K562 (cell line): ENCODE measurements around the gene STUB1. TPM values are rescaled to one million over a fixed set of nuclear protein-coding genes. Genes with fewer than 3 reads are reported as not detected.
A peak's percentile ranks its signal among the peaks of the same experiment; 100 is the strongest.

Experiments
- CBX8 ChIP-seq: fragments of 200-600 bp; sonication (generic); IDR thresholded peaks from 2 replicates; pipeline ENCODE4 v1.6.1; 2012; ENCODE audit warnings: borderline replicate concordance, mixed run types, low read depth, mild to moderate bottlenecking, moderate library complexity, mixed read lengths, low read length, control low read depth, inconsistent platforms; ENCODE audit not compliant: poor library complexity, severe bottlenecking; ENCODE audit errors: extremely low read depth
- ETV5 ChIP-seq: sonication (generic); formaldehyde crosslinking; IDR thresholded peaks from 2 replicates; pipeline ENCODE4 v1.4.0; 2020; ENCODE audit warnings: low read depth, mild to moderate bottlenecking, missing genetic modification reagents
- GATA2 ChIP-seq: sonication (generic); formaldehyde crosslinking; IDR thresholded peaks from 2 replicates; pipeline ENCODE4 v1.4.0; 2020; ENCODE audit warnings: mild to moderate bottlenecking, missing genetic modification reagents
- HDAC3 ChIP-seq: fragments of 450-650 bp; IDR thresholded peaks from 2 replicates; pipeline ENCODE4 v1.6.1; 2018; ENCODE audit warnings: borderline replicate concordance, mild to moderate bottlenecking, moderate library complexity; ENCODE audit not compliant: partially characterized antibody
- KDM5B ChIP-seq: fragments of 200-600 bp; sonication (generic); IDR thresholded peaks from 2 replicates; pipeline ENCODE4 v1.6.1; 2012; ENCODE audit warnings: low read depth, mild to moderate bottlenecking, moderate library complexity, low read length, control low read depth, inconsistent platforms; ENCODE audit not compliant: insufficient replicate concordance
- LARP7 ChIP-seq: fragments of 450-650 bp; IDR thresholded peaks from 2 replicates; pipeline ENCODE4 v1.6.1; 2016
- MAZ ChIP-seq, 2 experiments: fragments of 450-650 bp in 1 of 2; sonication (generic) in 1 of 2; formaldehyde crosslinking; IDR thresholded peaks in 1 of 2; conservative IDR thresholded peaks in 1 of 2; 2 replicates each; pipeline versions ENCODE4 v1.4.0 to v1.5.0; 2020; ENCODE audit warnings: mild to moderate bottlenecking in 1 of 2, missing genetic modification reagents in 1 of 2
- MCM7 ChIP-seq, 2 experiments: fragments of 450-650 bp; IDR thresholded peaks; 2 replicates each; pipeline ENCODE4 v1.6.1; 2016 to 2018
- MXI1 ChIP-seq: IDR thresholded peaks from 2 replicates; pipeline ENCODE4 v1.6.1; 2011; ENCODE audit warnings: low read depth, mild to moderate bottlenecking, improper control_type of control experiment, low read length
- MYC ChIP-seq, 2 experiments: fragments of 250-450 bp in 1 of 2; sonication (Bioruptor Pico) in 1 of 2; IDR thresholded peaks; 2 replicates each; pipeline versions ENCODE4 v1.5.1 to v1.6.1; 2012 to 2021; ENCODE audit warnings: low read depth in 2 of 2, borderline replicate concordance in 1 of 2, improper control_type of control experiment in 1 of 2, low read length in 1 of 2, mild to moderate bottlenecking in 1 of 2, moderate library complexity in 1 of 2
- RBM14 ChIP-seq: fragments of 200-400 bp; formaldehyde crosslinking; IDR thresholded peaks from 2 replicates; pipeline ENCODE4 v1.6.1; 2018; ENCODE audit warnings: low read depth, mild to moderate bottlenecking, low read length, moderate library complexity, borderline replicate concordance; ENCODE audit not compliant: insufficient read depth
- STAT5A ChIP-seq: IDR thresholded peaks from 2 replicates; pipeline ENCODE4 v1.6.1; 2012; ENCODE audit warnings: low read length, inconsistent platforms, borderline replicate concordance
- TAL1 ChIP-seq: fragments of 450-650 bp; IDR thresholded peaks from 2 replicates; pipeline ENCODE4 v1.6.1; 2016; ENCODE audit warnings: mild to moderate bottlenecking
- ZC3H4 ChIP-seq: sonication (generic); formaldehyde crosslinking; IDR thresholded peaks from 2 replicates; pipeline ENCODE4 v1.9.0; 2021; ENCODE audit warnings: missing genetic modification reagents, borderline replicate concordance
- ZNF124 ChIP-seq: sonication (generic); formaldehyde crosslinking; IDR thresholded peaks from 2 replicates; pipeline ENCODE4 v1.8.1; 2022; ENCODE audit warnings: missing genetic modification reagents
- ZNF311 ChIP-seq: fragments of 250-450 bp; sonication (Bioruptor Pico); IDR thresholded peaks from 2 replicates; pipeline ENCODE4 v1.4.0; 2020; ENCODE audit warnings: mild to moderate bottlenecking, moderate library complexity
- ZNF347 ChIP-seq: fragments of 450-650 bp; formaldehyde crosslinking; IDR thresholded peaks from 2 replicates; pipeline ENCODE4 v1.4.0; 2020; ENCODE audit warnings: low read depth, mild to moderate bottlenecking, moderate library complexity
- ZNF589 ChIP-seq: fragments of 200-800 bp; sonication (Bioruptor generic); IDR thresholded peaks from 2 replicates; pipeline ENCODE4 v1.6.1; 2016; ENCODE audit warnings: low read depth, missing genetic modification characterization, missing compliant biosample characterization
- ZNF77 ChIP-seq: fragments of 250-450 bp; sonication (Bioruptor Pico); IDR thresholded peaks from 2 replicates; pipeline ENCODE4 v1.5.0; 2020
- polyA plus RNA-seq, 8 experiments: library from polyadenylated mRNA; depleted of rRNA in 4 of 8; stranded (reverse) in 5 of 8; unstranded in 3 of 8; fragments of >200 nt; fragmentation: Nextera tagmentation in 2 of 8; fragmentation: Illumina TruSeq in 1 of 8; extraction: Ambion mirVana in 2 of 8; extraction: Trizol in 1 of 8; gene quantifications; 2 replicates each; pipeline versions ENCODE4 v1.2.1 to v1.2.3, GENCODE V29; 2011 to 2014; ENCODE audit warnings: inconsistent platforms in 1 of 8, missing spikeins in 1 of 8
- total RNA-seq, 7 experiments: library from RNA; depleted of rRNA in 6 of 7; stranded (reverse); fragments of >200 nt in 6 of 7; fragmentation: Illumina TruSeq in 2 of 7; extraction: Trizol in 2 of 7; gene quantifications; 2 replicates each; pipeline versions ENCODE4 v1.2.1 to v1.2.3, GENCODE V29; 2011 to 2021; ENCODE audit warnings: low replicate concordance in 1 of 7
- TF ChIP-seq, protein P1 (sequence below): fragments of 150-350 bp; conservative IDR thresholded peaks from 2 replicates; pipeline ENCODE4 v1.6.1; 2014; ENCODE audit warnings: low read length
- TF ChIP-seq, protein P2 (sequence below): fragments of 200-400 bp; formaldehyde crosslinking; IDR thresholded peaks from 2 replicates; pipeline ENCODE4 v1.6.1; 2017; ENCODE audit warnings: mild to moderate bottlenecking, low read depth, low read length, moderate library complexity

Gene STUB1
- total and polyA plus RNA-seq, 9 of the 15 experiments (the other 6 are each of a cell fraction or from before 2014, with no cell fraction given) = 10.6 to 251 (median 152) TPM

GRCh38 chr16:678858-679813 is 1.1 kb upstream of the STUB1 start (continued):
- TF ChIP-seq STAT5A (no peak), ZNF124 (CRISPR knock-in tag) (no peak), ZNF311 (CRISPR knock-in tag) (no peak), KDM5B (peak; percentile 60), MAZ (CRISPR knock-in tag; conservative IDR thresholded peaks at IDR 0.05 in 1 of 2, IDR thresholded peaks at IDR 0.05 in 1 of 2) (peak in 1 of 2 experiments; percentile 15; a peak in 1 of 4 replicates), HDAC3 (no peak), TAL1 (no peak), ETV5 (CRISPR knock-in tag) (no peak; the same call in 1 of the 2 replicates), ZNF347 (CRISPR knock-in tag) (no peak), MYC (IDR thresholded peaks at IDR 0.05; ENCODE audit: low read depth, low read length) (peak; percentile 28; the same call in 1 of the 2 replicates), MYC (CRISPR knock-in tag; IDR thresholded peaks at IDR 0.05; ENCODE audit: borderline replicate concordance, low read depth) (no peak; the same call in 1 of the 2 replicates), LARP7 (no peak; the same call in 1 of the 2 replicates), ZNF589 (CRISPR knock-in tag) (no peak), ZC3H4 (no peak), ZNF77 (no peak), MXI1 (no peak), CBX8 (no peak), RBM14 (no peak), GATA2 (CRISPR knock-in tag) (no peak), MCM7 (IDR thresholded peaks at IDR 0.05) (no peak)
- TF ChIP-seq, protein P1, sequence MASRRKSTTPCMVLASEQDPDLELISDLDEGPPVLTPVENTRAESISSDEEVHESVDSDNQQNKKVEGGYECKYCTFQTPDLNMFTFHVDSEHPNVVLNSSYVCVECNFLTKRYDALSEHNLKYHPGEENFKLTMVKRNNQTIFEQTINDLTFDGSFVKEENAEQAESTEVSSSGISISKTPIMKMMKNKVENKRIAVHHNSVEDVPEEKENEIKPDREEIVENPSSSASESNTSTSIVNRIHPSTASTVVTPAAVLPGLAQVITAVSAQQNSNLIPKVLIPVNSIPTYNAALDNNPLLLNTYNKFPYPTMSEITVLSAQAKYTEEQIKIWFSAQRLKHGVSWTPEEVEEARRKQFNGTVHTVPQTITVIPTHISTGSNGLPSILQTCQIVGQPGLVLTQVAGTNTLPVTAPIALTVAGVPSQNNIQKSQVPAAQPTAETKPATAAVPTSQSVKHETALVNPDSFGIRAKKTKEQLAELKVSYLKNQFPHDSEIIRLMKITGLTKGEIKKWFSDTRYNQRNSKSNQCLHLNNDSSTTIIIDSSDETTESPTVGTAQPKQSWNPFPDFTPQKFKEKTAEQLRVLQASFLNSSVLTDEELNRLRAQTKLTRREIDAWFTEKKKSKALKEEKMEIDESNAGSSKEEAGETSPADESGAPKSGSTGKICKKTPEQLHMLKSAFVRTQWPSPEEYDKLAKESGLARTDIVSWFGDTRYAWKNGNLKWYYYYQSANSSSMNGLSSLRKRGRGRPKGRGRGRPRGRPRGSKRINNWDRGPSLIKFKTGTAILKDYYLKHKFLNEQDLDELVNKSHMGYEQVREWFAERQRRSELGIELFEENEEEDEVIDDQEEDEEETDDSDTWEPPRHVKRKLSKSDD = no peak
- TF ChIP-seq, protein P2, sequence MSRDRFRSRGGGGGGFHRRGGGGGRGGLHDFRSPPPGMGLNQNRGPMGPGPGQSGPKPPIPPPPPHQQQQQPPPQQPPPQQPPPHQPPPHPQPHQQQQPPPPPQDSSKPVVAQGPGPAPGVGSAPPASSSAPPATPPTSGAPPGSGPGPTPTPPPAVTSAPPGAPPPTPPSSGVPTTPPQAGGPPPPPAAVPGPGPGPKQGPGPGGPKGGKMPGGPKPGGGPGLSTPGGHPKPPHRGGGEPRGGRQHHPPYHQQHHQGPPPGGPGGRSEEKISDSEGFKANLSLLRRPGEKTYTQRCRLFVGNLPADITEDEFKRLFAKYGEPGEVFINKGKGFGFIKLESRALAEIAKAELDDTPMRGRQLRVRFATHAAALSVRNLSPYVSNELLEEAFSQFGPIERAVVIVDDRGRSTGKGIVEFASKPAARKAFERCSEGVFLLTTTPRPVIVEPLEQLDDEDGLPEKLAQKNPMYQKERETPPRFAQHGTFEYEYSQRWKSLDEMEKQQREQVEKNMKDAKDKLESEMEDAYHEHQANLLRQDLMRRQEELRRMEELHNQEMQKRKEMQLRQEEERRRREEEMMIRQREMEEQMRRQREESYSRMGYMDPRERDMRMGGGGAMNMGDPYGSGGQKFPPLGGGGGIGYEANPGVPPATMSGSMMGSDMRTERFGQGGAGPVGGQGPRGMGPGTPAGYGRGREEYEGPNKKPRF = no peak
